ENCODE data around the gene METTL5.
"Not testable (repeated sequence)": the region's sequence is repeated elsewhere in the genome, so short reads cannot be mapped to it uniquely, and the experiment has no call there.

Gene METTL5

GRCh38 chr2:169824373-169825333, at the start of gene METTL5:
TSS of gene METTL5 (minus strand) at chr2:169824905. CDS start at chr2:169824597, 308 bp downstream.
- DNase-seq (ENCODE audit: low read depth in 2 of 2), result peak; percentile 45 to 48

- no peak for DNase-seq (ENCODE audit: low read depth in 2 of 2)
These were observed 47.3 kb upstream of the METTL5 start for GRCh38 chr2:169871994-169872393.

- DNase-seq (ENCODE audit: low read depth in 2 of 2), result not testable (repeated sequence)
These were observed 46.7 kb upstream of the METTL5 start for GRCh38 chr2:169871369-169871768.

- DNase-seq (ENCODE audit: low read depth in 2 of 2), result no peak
These were observed 44.2 kb upstream of the METTL5 start for GRCh38 chr2:169868951-169869350.

- DNase-seq (ENCODE audit: low read depth in 2 of 2), result no peak
These were observed 42.9 kb upstream of the METTL5 start for GRCh38 chr2:169867579-169867978.

- not testable (repeated sequence) for DNase-seq (ENCODE audit: low read depth in 2 of 2)
These were observed 41.5 kb upstream of the METTL5 start for GRCh38 chr2:169866230-169866629.

GRCh38 chr2:169865492-169865891, 40.8 kb upstream of the METTL5 start:
- no peak for DNase-seq (ENCODE audit: low read depth in 2 of 2)

GRCh38 chr2:169862816-169863215, 38.1 kb upstream of the METTL5 start:
- DNase-seq (ENCODE audit: low read depth in 2 of 2), result no peak

- DNase-seq (ENCODE audit: low read depth in 2 of 2), result no peak
These were observed 35.4 kb upstream of the METTL5 start for GRCh38 chr2:169860149-169860548.

- DNase-seq (ENCODE audit: low read depth in 2 of 2), result no peak
These were observed 34.7 kb upstream of the METTL5 start for GRCh38 chr2:169859423-169859822.

GRCh38 chr2:169855281-169856258, 30.9 kb upstream of the METTL5 start:
- not testable (repeated sequence) for DNase-seq (ENCODE audit: low read depth in 2 of 2)

GRCh38 chr2:169853041-169853668, 28.4 kb upstream of the METTL5 start:
- DNase-seq (ENCODE audit: low read depth in 2 of 2), result no peak

- no peak for DNase-seq (ENCODE audit: low read depth in 2 of 2)
These were observed 25.0 kb upstream of the METTL5 start for GRCh38 chr2:169849710-169850109.

- DNase-seq (ENCODE audit: low read depth in 2 of 2), result not testable (repeated sequence)
These were observed 24.4 kb upstream of the METTL5 start for GRCh38 chr2:169848959-169849693.

GRCh38 chr2:169845016-169845415, 20.3 kb upstream of the METTL5 start:
- no peak for DNase-seq (ENCODE audit: low read depth in 2 of 2)

GRCh38 chr2:169841625-169842024, 16.9 kb upstream of the METTL5 start:
- not testable (repeated sequence) for DNase-seq (ENCODE audit: low read depth in 2 of 2)

GRCh38 chr2:169840747-169841142, 16.0 kb upstream of the METTL5 start:
- no peak for DNase-seq (ENCODE audit: low read depth in 2 of 2)

GRCh38 chr2:169839954-169840746, 15.4 kb upstream of the METTL5 start:
- no peak for DNase-seq (ENCODE audit: low read depth in 2 of 2)

GRCh38 chr2:169838743-169839489, 14.2 kb upstream of the METTL5 start:
- DNase-seq (ENCODE audit: low read depth in 2 of 2), result no peak

All from activated CD8-positive, alpha-beta memory T cell treated with anti-CD3 and anti-CD28 coated beads for 4 hours (primary cell).